Epidermal melanocyte (primary cell): ENCODE data around the gene KCTD20.

Source experiments
- DNase-seq: peaks from one replicate; pipeline ENCODE4 v3.0.0; 2011; ENCODE audit warnings: low spot score; ENCODE audit not compliant: insufficient read length

KCTD20 gene

DNA sequence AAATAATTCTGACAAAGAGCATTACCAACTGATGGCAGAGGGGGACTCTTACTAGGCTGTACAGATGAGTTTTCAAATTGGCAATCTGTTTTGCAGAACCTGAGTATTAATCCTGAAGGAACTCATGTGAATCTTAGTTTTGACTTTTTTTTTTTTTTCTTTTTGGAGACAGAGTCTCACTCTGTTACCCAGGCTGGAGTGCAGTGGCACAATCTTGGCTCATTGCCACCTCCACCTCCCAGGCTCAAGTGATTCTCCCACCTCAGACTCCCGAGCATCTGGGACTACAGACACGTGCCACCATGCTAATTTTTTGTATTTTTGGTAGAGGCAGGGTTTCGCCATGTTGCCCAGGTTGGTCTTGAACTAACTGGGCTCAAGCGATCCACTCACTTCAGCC is 49.3 kb downstream of the KCTD20 start:
- no peak for DNase-seq

- no peak for DNase-seq
These were observed 49.8 kb downstream of the KCTD20 start for GRCh38 chr6:36492621-36493020.

- no peak for DNase-seq
These were observed 50.5 kb downstream of the KCTD20 start for GRCh38 chr6:36493319-36493718.

GRCh38 chr6:36493859-36494258 is 51.1 kb downstream of the KCTD20 start:
- DNase-seq, result no peak

GRCh38 chr6:36495086-36495485 is 52.3 kb downstream of the KCTD20 start:
- DNase-seq, result no peak

- no peak for DNase-seq
These were observed 57.1 kb downstream of the KCTD20 start for GRCh38 chr6:36499918-36500317.

DNA sequence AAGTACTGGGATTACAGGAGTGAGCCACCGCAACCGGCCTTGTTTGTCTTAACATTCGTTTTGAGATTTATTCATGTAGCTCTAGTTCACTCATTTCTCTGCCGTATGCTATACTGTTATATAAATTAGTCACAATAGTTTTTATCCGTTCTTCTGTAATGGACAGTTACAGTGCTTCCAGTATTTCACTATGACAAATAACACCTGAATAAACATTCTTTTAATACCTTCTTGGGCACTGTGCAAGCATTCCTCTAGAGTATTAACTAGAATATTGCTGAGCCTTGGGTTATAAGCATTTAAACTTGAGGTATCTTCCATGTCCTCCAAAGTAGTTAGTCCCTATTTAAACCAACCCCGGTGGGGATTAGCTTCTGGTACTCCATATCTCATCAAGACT is 58.9 kb downstream of the KCTD20 start:
- no peak for DNase-seq

- no peak for DNase-seq
These were observed 61.4 kb downstream of the KCTD20 start for GRCh38 chr6:36504181-36504580.

DNA sequence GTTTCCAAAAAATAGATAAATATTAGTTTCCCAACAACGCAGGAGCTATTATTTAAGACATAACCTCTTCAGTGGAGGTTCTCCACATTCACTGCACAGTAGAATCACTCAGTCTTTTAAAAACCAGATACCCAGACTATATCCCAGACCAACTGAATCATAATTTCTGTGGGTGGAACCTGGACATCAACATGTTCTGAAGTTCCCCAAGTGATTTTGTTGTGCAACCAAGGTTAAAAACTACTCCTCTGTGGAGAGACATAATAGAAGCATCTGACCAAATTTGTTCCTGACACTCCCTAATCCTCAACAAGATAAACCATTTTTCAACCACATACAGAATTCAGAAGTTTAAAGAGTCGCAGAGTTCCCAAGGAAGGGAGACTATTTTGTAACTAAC is 62.2 kb downstream of the KCTD20 start:
- no peak for DNase-seq

DNA sequence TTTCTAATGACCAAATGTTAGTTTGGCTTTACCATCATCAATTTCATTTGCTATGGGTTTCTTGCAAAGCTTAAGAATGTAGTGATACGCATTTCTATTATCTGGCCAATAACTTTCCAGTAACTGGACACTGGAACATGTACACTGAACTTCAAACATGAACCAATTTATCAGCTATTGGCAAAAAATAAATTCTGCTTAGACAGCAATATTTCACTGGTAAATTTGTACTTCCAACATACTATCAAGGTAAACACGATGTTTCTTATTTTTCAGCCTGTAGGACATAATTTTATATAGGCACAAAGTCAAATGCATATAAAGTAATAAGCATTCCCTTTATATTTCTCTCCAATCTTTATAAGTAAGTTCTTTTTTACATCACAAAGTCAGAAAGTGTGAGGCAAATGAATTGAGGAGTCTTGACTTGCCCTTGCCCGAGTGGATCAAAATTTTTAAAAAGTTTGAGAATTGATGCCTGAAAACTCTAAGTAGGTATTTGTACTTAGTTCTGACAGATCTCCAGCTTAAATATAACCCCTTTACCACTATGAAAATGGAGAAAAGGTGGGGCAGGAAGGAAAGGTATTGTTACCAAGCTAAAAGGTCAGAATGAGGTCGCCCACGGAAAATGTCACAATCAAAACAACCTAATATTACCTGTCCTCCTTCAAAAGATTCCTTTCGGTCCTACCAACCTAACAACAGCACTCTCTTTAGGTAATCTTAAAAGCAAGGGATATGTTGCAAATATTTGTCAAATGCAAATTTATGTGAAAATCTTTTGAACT is 63.1 kb downstream of the KCTD20 start:
- no peak for DNase-seq

DNA sequence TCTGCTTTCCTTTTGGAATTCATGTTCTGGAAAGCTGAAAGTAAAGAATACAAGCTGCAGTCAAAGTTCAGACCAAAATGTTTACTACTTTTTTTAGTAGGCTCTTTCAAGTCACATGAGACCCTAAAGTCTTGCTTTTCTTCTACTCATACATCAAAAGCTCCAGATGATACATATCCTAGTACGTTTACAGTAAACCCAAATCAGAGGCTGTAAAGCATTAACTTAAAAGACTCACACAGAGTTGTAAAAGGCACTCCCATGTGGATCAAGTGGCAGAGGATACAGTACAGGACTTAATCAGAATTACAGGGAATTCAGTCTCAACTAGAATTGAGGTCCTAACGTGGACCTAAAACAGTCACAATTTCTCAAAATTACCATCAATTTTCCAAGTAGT is 63.8 kb downstream of the KCTD20 start:
- DNase-seq, result no peak

GRCh38 chr6:36508532-36508931 is 65.7 kb downstream of the KCTD20 start:
- DNase-seq, result no peak

- no peak for DNase-seq
These were observed 67.6 kb downstream of the KCTD20 start for GRCh38 chr6:36510365-36510764.

DNA sequence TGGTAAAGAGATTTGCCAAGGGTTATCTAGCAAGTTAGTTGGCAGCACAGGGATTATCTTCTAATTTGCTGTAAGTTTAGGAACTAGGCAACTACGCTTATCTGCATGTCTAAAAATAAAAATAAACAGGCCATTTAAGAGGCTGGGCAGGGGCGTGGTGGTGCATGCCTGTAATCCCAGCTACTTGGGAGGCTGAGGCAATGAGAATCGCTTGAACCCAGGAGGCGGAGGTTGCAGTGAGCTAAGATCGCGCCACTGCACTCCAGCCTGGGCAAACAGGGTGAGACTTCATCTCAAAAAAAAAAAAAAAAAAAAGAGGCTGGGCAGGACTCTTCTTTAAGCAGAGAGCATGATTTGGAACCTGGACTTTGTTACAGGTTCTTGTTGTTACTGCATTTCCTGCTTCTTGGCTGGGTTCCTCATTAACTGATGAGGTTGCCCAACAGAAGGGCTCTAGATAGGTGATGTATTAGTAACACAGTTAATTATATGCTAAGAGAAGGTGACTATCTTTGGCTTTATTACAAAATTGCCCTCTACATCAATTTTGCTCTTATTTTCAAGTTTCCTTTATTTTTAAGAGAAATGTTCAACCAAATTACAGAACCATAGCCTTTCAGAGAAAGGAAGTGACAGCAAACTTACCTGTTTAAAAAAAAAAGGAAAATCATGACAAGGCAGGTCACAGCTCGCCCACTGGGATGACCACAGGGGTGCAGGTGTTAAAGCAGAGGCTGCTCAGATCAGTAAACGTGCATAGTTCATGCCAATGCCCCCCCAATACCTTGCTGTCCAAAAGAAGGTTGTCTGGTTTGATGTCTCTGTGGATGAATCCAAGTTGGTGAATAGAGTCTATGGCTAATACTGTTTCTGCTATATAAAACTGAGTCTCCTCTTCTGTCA is 72.0 kb downstream of the KCTD20 start:
- DNase-seq, result no peak

GRCh38 chr6:36515844-36516243 is 73.0 kb downstream of the KCTD20 start:
- no peak for DNase-seq

DNA sequence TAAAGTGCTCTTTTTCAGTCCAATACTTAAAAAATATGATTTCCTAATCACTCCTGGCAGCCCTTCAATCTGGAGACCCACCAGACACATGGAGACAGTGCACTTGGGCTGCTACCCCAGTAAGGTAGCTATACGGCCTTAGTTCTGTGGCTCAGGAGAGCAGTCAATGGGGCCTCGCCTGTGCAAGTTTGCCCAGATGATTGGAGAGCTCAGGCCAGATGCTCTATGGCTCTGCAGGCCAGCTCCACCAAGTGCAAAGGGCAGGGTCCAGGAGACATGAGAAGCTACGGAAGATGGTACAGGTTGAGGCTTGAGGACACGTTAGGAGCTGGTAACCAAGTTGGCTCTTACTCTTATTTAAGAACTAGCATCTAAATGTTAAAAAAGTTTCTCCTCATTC is 73.8 kb downstream of the KCTD20 start:
- no peak for DNase-seq

GRCh38 chr6:36516988-36517387 is 74.2 kb downstream of the KCTD20 start:
- DNase-seq, result no peak

GRCh38 chr6:36517408-36517807 is 74.6 kb downstream of the KCTD20 start:
- no peak for DNase-seq

GRCh38 chr6:36519352-36519751 is 76.6 kb downstream of the KCTD20 start:
- DNase-seq, result no peak

- DNase-seq, result no peak
These were observed 80.7 kb downstream of the KCTD20 start for GRCh38 chr6:36523451-36523850.

DNA sequence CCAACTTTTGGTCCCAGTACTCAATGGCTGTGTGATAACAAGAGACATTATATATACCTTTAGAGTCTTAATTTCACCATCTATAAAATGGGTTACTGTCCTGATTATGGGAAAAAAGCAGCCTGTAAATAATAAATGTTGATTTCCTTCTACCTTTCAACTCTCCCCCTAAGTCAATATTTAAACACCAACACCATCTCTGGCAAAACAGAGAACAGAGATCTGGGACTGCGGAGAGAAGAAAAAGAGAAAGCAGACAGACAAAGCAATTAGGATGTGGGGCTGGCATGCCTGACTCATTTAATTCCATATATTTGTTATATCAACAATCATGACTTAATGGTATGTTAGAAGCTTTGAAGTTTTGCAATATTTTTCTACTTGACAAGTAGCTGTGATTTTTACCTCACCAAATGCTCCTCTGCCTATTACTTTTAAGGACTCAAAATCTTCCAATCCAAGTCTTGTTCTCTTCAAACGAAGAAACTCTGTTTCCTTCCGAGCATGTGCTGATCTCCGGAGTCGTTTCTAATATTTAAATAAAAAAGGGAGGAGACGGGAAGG is 81.2 kb downstream of the KCTD20 start:
- DNase-seq, result no peak

DNA sequence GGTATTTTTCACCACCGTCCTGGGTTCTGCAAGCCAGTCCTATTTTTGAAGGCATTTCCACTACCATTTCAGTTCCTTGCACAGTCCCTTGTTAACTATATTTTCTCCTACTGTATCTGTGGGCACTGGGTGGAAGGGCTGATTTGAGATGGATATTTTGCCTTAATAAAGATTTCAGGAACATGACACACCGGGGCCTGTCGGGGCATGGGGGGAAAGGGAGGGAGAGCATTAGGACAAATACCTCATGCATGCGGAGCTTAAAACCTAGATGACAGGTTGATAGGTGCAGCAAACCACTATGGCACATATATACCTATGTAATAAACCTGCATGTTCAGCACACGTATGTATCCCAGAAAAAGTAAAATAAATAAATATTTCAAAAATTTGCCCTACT is 82.1 kb downstream of the KCTD20 start:
- no peak for DNase-seq
